GM12801 (cell line): ENCODE results near the gene RNASET2.

Experiments used
- CTCF ChIP-seq: IDR thresholded peaks from one replicate; pipeline ENCODE4 v1.5.1; 2011; ENCODE audit warnings: control low read depth; ENCODE audit not compliant: insufficient read length; ENCODE audit errors: extremely low read depth

Gene RNASET2

GRCh38 chr6:166969390-166970002, 13.1 kb upstream of the RNASET2 start:
- no peak for TF ChIP-seq CTCF

GRCh38 chr6:166966268-166966667, 9.9 kb upstream of the RNASET2 start:
- TF ChIP-seq CTCF, result no peak

GRCh38 chr6:166960609-166960978, 4.2 kb upstream of the RNASET2 start:
- no peak for TF ChIP-seq CTCF

GRCh38 chr6:166959911-166960608, 3.7 kb upstream of the RNASET2 start:
- TF ChIP-seq CTCF, result no peak

- TF ChIP-seq CTCF, result no peak
Measured at GRCh38 chr6:166958926-166959861, 2.8 kb upstream of the RNASET2 start.

GRCh38 chr6:166957805-166958076, 1.4 kb upstream of the RNASET2 start:
- TF ChIP-seq CTCF, result no peak

GRCh38 chr6:166957087-166957804, 896 bp upstream of the RNASET2 start:
- no peak for TF ChIP-seq CTCF
